Stimulated activated CD8-positive, alpha-beta memory T cell treated with anti-CD3 and anti-CD28 coated beads, Interleukin-15, amount 100 ng/mL, for 4 hours (primary cell): ENCODE data around the gene GPBP1L1.

Experiments
- DNase-seq, 2 donors: peaks; one replicate each; pipeline ENCODE4 v3.0.0-alpha.2; 2020; ENCODE audit warnings: low read depth in 2 of 2

Gene GPBP1L1

DNA sequence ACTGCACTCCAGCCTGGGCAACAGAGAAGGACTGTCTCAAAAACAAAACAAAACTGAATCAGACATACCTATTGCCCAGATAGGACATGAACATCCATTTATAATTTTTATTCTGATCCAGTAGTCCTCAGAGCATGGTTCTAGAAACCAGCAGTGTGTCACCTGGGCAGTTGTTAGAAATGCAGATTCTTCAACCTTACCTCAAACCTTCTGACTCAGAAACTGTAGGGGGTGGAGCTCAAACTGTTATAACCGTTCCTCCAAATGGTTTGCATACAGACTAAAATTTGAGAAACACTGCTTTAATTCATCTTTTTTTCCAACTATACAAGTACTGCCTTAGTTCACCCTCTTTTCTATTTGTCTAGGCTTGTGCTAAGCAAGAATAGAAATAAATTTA lies 96.5 kb downstream of the GPBP1L1 start:
- no peak for DNase-seq

DNA sequence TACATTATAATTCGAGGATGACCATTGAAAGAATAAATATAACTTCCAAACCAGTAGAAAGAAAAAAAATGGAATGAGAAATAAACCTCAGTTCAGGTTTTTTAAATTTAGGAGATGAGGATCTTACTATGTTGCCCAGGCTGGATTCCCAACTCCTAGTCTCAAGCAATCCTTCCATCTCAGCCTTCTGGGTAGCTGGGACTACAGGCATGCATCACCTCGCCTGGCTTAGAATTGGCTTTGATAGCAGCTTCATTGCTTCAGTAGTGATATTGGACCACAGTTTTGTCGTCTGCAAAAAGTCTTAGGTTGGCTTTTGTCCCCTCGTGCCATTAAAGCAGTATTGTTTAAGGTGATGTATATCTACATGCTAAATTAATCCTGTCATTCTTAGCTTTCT lies 99.6 kb downstream of the GPBP1L1 start:
- no peak for DNase-seq

DNA sequence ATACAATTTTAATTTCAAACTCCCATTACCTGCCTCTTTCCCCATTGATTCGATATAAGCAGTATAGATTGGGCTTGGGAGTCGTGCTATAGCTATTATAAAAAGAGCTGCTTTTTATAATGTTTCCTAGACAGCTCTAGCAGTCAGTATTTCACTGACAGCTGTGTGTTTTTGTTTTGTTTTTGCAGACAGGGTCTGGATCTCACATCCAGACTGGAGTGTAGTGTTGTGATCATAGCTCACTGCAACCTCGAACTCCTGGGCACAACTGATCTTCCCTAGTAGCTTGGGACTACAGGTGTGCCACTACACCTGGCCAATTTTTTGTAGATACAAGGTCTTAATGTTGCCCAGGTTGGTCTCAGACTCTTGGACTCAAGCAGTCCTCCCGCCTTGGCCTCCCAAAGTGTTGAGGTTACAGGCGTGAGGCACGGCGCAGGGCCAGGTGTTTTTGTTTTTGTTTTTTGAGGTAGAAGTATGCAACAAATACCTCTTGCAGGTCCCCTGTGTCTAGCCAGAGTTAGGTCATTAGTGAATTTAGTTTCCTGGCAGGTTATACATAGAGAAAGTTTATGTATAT lies 100.7 kb downstream of the GPBP1L1 start:
- no peak for DNase-seq

DNA sequence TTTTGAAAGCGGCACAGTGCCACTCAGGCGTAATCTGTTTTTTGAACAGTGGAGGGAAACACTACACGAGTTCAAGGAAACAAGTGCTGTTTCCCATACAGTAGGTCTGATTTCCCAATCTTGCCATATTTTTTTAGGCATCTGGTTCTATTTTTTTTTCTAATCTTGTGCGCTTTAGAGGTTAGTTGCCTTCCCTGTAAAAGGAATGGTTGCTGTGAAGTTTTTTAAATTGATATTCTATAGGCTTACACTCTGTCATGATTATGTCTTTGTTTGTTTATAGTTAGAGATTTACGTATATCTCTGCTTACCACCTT lies 101.3 kb downstream of the GPBP1L1 start:
- no peak for DNase-seq

DNA sequence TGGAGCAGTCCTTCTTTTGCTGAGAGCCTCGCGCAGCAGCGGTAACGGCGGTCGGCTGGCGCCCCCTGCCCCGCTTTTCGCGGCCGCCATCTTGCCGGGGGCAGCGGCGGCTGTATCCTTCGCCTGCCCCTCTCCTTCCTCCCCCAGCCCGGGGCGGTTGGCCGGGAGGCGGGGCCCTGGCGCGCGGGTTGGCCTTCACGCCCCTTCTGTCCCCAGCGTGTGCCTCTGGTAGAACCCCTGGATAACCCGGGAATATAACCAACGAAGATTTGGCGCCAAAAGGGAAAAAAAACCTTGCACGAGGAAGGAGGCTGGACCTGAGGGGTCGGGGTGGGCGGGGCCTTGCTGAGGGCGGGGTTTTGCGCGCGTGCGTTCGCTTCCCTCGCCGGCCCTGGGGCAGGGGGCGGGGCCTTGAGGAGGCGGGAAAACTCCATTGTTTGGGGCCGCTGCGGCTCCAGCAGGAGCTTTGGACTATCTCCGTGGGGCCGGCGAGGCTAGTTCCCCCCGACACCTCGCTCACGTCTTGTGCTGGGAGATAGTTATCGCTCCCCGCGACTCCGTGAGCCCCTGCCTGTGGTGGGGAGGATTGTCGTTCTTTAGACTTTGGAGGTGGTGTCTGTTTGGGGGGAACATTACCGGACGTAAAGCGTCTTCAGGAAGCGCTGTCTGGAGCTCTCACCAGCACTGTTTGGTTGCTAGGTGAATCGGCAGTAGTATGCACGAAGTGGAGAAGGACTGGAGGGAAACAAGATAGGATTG lies 101.8 kb downstream of the GPBP1L1 start:
- DNase-seq: peak; percentile 72 to 74

DNA sequence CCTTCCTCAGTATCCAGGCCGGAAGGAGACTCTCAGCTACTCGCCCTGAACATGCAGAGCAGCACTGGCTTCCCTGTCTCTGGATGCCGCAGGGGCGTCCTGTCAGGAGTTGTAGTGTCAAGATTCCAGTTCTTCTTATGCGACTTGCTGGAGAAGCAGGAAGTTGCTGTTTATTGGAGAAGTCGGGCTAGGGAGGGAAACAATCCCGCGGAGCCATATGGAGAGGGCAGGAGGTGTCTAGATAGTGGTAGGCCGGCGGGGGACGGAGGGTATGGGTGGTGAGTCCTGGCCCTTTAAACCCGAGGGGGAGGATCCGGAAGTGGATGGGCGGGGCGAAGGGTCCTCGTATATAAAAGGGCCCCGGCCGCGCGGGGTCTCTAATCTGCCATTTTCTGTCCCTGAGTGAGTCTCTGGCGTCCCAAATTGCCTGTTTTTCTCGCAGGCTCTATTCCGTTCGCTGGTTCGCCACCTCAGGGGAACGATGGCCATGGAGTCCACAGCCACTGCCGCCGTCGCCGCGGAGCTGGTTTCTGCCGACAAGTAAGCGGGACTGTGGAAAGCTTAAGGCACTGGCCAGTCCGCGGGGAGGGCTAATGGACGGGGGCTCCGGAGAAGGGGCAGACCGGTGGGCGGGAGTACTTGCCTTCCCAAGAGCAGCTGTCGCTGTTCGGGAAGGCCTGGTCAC lies 102.5 kb downstream of the GPBP1L1 start, which contains the start of gene NASP:
TSS of gene NASP (plus strand) at position 376 of the 685 bp plus-strand sequence. CDS start at position 482, 106 bp downstream.
- peak; percentile 82 to 83 for DNase-seq

DNA sequence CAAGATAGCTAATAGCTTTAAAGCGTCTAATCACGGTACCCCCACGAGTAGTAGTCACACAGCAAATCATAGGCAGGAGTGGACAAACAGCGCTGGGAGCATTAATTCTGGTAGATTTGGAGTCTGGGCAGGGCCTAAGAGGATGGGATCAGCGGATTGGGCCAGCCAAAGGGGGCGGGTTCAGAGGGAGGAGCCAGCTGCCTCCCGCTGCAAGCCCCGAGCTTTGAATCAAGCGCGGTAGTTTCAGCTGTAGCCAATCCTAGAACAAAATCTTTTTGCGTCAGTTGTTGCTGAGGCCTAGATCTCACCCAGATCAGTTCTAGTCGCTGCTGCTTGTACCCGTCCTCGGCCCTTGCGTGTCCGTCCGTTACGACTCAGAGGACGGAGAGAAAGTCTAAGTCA lies 103.1 kb downstream of the GPBP1L1 start:
- DNase-seq: peak; percentile 82 to 93
